IMR-90 (cell line): ENCODE results near the gene TMEM163.

Experiments used
- BHLHE40 ChIP-seq: fragments of 150-350 bp; IDR thresholded peaks from 2 replicates; pipeline ENCODE4 v1.6.1; 2016; ENCODE audit warnings: mild to moderate bottlenecking, low read depth, low read length
- CEBPB ChIP-seq: IDR thresholded peaks from 2 replicates; pipeline ENCODE4 v1.6.1; 2012; ENCODE audit warnings: low read depth, low read length, improper control_type of control experiment
- CHD1 ChIP-seq: IDR thresholded peaks from 2 replicates; pipeline ENCODE4 v1.6.1; 2012; ENCODE audit warnings: low read depth, low read length, improper control_type of control experiment
- MAFK ChIP-seq: IDR thresholded peaks from 2 replicates; pipeline ENCODE4 v1.6.1; 2012; ENCODE audit warnings: low read depth, low read length, improper control_type of control experiment
- MAZ ChIP-seq: IDR thresholded peaks from 2 replicates; pipeline ENCODE4 v1.6.1; 2012; ENCODE audit warnings: low read depth, mild to moderate bottlenecking, low read length, improper control_type of control experiment, moderate library complexity, borderline replicate concordance
- MXI1 ChIP-seq: IDR thresholded peaks from 2 replicates; pipeline ENCODE4 v1.6.1; 2012; ENCODE audit warnings: low read depth, mild to moderate bottlenecking, low read length, moderate library complexity, borderline replicate concordance
- NFE2L2 ChIP-seq: fragments of 150-350 bp; IDR thresholded peaks from 2 replicates; pipeline ENCODE4 v1.6.1; 2016; ENCODE audit warnings: low read depth, mild to moderate bottlenecking, low read length
- POLR2A ChIP-seq: IDR thresholded peaks from 2 replicates; pipeline ENCODE4 v1.6.1; 2012; ENCODE audit warnings: mild to moderate bottlenecking, low read depth, low read length
- RCOR1 ChIP-seq: IDR thresholded peaks from 2 replicates; pipeline ENCODE4 v1.6.1; 2012; ENCODE audit warnings: mild to moderate bottlenecking, low read length, improper control_type of control experiment; ENCODE audit not compliant: insufficient replicate concordance
- RFX5 ChIP-seq: IDR thresholded peaks from 2 replicates; pipeline ENCODE4 v1.8.0; 2012; ENCODE audit warnings: low read depth, mild to moderate bottlenecking, low read length, moderate library complexity
- SMC3 ChIP-seq: fragments of 150-350 bp; IDR thresholded peaks from 2 replicates; pipeline ENCODE4 v1.6.1; 2016; ENCODE audit warnings: low read depth, mild to moderate bottlenecking, antibody characterized with exemption, low read length, moderate library complexity
- TF ChIP-seq, protein P1 (sequence below): conservative IDR thresholded peaks from 2 replicates; pipeline ENCODE4 v1.5.1; 2012; ENCODE audit warnings: mild to moderate bottlenecking, low read depth, low read length, improper control_type of control experiment

DNA sequence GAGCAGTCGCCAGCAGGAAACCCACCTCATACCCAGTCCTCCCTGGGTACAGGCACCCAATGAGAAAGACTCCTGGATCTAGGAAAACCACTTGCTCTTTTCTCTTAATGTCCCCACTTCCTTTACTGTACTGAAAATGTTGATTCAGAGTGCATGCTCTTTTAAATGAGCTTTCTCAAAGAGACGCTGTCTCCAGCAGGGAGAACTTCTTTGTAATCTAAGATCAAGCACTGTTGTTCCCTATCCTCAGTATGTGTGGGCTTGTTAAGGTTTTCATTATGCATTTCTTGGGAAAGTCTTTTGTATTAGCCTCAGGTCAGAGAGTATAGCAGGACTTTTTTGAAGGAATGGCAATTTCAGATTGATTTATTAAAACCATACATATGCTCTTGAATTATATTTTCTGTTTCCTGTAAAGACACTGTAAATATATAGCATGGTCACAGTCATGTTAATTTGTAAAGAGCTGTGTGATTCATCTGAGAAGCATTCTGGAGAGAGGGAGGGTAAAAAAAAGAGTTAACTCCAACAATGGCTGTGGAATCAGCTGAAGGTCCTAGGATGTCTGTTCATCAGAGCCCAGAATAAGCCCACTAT, 286.9 kb downstream of the TMEM163 start:
- TF ChIP-seq, protein P1, sequence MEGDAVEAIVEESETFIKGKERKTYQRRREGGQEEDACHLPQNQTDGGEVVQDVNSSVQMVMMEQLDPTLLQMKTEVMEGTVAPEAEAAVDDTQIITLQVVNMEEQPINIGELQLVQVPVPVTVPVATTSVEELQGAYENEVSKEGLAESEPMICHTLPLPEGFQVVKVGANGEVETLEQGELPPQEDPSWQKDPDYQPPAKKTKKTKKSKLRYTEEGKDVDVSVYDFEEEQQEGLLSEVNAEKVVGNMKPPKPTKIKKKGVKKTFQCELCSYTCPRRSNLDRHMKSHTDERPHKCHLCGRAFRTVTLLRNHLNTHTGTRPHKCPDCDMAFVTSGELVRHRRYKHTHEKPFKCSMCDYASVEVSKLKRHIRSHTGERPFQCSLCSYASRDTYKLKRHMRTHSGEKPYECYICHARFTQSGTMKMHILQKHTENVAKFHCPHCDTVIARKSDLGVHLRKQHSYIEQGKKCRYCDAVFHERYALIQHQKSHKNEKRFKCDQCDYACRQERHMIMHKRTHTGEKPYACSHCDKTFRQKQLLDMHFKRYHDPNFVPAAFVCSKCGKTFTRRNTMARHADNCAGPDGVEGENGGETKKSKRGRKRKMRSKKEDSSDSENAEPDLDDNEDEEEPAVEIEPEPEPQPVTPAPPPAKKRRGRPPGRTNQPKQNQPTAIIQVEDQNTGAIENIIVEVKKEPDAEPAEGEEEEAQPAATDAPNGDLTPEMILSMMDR, result no peak
- TF ChIP-seq POLR2A (no peak), SMC3 (no peak), CEBPB (no peak), MAZ (no peak), RCOR1 (no peak), BHLHE40 (no peak), RFX5 (no peak), MXI1 (no peak), MAFK (no peak), CHD1 (no peak), NFE2L2 (no peak)
